Vagina (tissue), 2 donors: Measurements from ENCODE around the gene MMP11. TPM values are rescaled to one million over a fixed set of nuclear protein-coding genes. Genes with fewer than 3 reads are reported as not detected.

Experiments used
- DNase-seq, 2 donors: peaks; one replicate each; pipeline ENCODE4 v3.0.0-alpha.2; 2017; ENCODE audit errors: extremely low spot score in 2 of 2
- H3K27ac ChIP-seq: fragments of 200-600 bp; sonication (generic); one replicate; pipeline ENCODE4 v1.5.1; 2019
- H3K27me3 ChIP-seq: fragments of 200-600 bp; sonication (generic); one replicate; pipeline ENCODE4 v1.5.1; 2019
- H3K36me3 ChIP-seq, 2 donors: fragments of 200-600 bp; sonication (generic); one replicate each; pipeline ENCODE4 v1.5.1; 2017 to 2019
- H3K4me1 ChIP-seq: fragments of 200-600 bp; sonication (generic); one replicate; pipeline ENCODE4 v1.5.1; 2019
- H3K4me3 ChIP-seq, 2 donors: fragments of 200-600 bp; sonication (generic); 1 replicate in 1 of 2; 2 replicates in 1 of 2; pipeline ENCODE4 v1.5.1; 2016 to 2019
- H3K9me3 ChIP-seq: fragments of 200-600 bp; sonication (generic); one replicate; pipeline ENCODE4 v1.5.1; 2019
- CTCF ChIP-seq, 3 experiments: fragments of 450-650 bp in 2 of 3; fragments of 200-600 bp in 1 of 3; sonication (generic) in 1 of 3; IDR thresholded peaks; one replicate each; pipeline ENCODE4 v1.5.1; 2017 to 2019; ENCODE audit warnings: antibody characterized with exemption in 3 of 3, mild to moderate bottlenecking in 2 of 3, moderate library complexity in 2 of 3
- POLR2A ChIP-seq, 2 donors: fragments of 450-650 bp; IDR thresholded peaks; one replicate each; pipeline ENCODE4 v1.6.1; 2017; ENCODE audit warnings: antibody characterized with exemption in 2 of 2, mild to moderate bottlenecking in 2 of 2, moderate library complexity in 2 of 2
- POLR2AphosphoS5 ChIP-seq, 2 donors: sonication (generic); formaldehyde crosslinking; IDR thresholded peaks; one replicate each; pipeline ENCODE4 v1.9.0; 2017; ENCODE audit warnings: antibody characterized with exemption in 2 of 2, mild to moderate bottlenecking in 2 of 2, low read depth in 1 of 2; ENCODE audit not compliant: insufficient read depth in 1 of 2
- intact Hi-C: fragments of 100-400 bp; cut with DNase I; formaldehyde crosslinking; loops from one replicate; pipeline ENCODE4 v1.15.1; 2023
- total RNA-seq: library from RNA; depleted of rRNA; stranded (reverse); fragments of >200 nt; gene quantifications from one replicate; pipeline ENCODE4 v1.2.3, GENCODE V29; 2016

Gene MMP11
- total RNA-seq, 1 donor from 2014 or later: 6.4 TPM

GRCh38 chr22:23833017-23833751 is 60.5 kb downstream of the MMP11 start:
- Histone ChIP-seq H3K9me3 (no peaks in the 10 kb centered on the region), H3K27ac (no peak overlapping the region), H3K36me3 (peaks cover 0 to 27% of the 10 kb centered on the region in 2 donors), H3K27me3 (no peaks in the 10 kb centered on the region), H3K4me1 (peaks cover 17% of the 10 kb centered on the region), H3K4me3 (no peak overlapping the region)
- intact Hi-C loops: no loop called here
- DNase-seq: no peak
- TF ChIP-seq CTCF (IDR thresholded peaks at IDR 0.05): no peak
- no peak for TF ChIP-seq POLR2AphosphoS5 (IDR thresholded peaks at IDR 0.05; ENCODE audit: insufficient read depth in 1 of 2, low read depth in 1 of 2)
- no peak for TF ChIP-seq POLR2A (IDR thresholded peaks at IDR 0.05)

Other genes starting within 250 kb of the MMP11 start
- gene IGLL1, start 192.6 kb upstream of the MMP11 start, total RNA-seq: not detected
- gene DRICH1, start 140.5 kb upstream of the MMP11 start, total RNA-seq: not detected
- gene RGL4, start 81.8 kb upstream of the MMP11 start, total RNA-seq: not detected
- 4.9 TPM for gene ZNF70, start 21.7 kb upstream of the MMP11 start, total RNA-seq
- not detected for gene VPREB3, start 18.4 kb upstream of the MMP11 start, total RNA-seq
- not detected for gene C22orf15, start 9.9 kb upstream of the MMP11 start, total RNA-seq
- gene CHCHD10, start 4.9 kb upstream of the MMP11 start, total RNA-seq: 12.0 TPM
- gene SMARCB1, start 14.1 kb downstream of the MMP11 start, total RNA-seq: 147 TPM
- gene DERL3, start 66.2 kb downstream of the MMP11 start, total RNA-seq: 0.25 TPM
- gene SLC2A11, start 85.0 kb downstream of the MMP11 start, total RNA-seq: 4.9 TPM
- gene MIF, start 121.5 kb downstream of the MMP11 start, total RNA-seq: 638 TPM
- gene GSTT2B, start 188.3 kb downstream of the MMP11 start, total RNA-seq: not detected
- gene DDTL, start 194.0 kb downstream of the MMP11 start, total RNA-seq: not detected
- 167 TPM for gene DDT, start 201.6 kb downstream of the MMP11 start, total RNA-seq
- gene GSTT2, start 207.3 kb downstream of the MMP11 start, total RNA-seq: not detected
- not detected for gene GSTT4, start 232.6 kb downstream of the MMP11 start, total RNA-seq
- 75.6 TPM for gene CABIN1, start 238.5 kb downstream of the MMP11 start, total RNA-seq